ENCODE measurements around the gene NPPC.
A peak's percentile ranks its signal among the peaks of the same experiment; 100 is the strongest.
"Not testable (repeated sequence)": the region's sequence is repeated elsewhere in the genome, so short reads cannot be mapped to it uniquely, and the experiment has no call there.

NPPC gene

GRCh38 chr2:231926180-231926741 lies at the start of gene NPPC:
NPPC (minus strand) TSS chr2:231926396; CDS start chr2:231926249, 147 bp downstream.
- no peak for DNase-seq (ENCODE audit: low spot score)

GRCh38 chr2:231975001-231975400 lies 48.8 kb upstream of the NPPC start:
- DNase-seq (ENCODE audit: low spot score): no peak

DNA sequence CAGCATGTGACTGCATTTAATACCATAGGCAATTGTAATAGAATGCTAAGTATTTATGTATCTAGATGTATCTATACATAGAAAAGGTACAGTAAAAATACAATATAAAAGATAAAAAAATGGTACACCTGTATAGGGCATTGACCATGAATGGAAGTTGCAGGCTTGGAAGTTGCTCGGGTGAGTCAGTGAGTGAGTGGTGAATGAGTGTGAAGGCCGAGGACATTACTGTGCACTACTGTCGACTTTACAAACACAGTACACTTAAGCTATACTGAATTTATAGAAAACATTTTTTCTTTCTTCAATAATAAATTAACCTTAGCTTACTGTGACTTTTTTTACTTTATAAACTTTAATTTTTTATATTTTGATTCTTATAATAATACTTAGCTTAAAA lies 44.3 kb upstream of the NPPC start:
- peak; percentile 68 for DNase-seq (ENCODE audit: low spot score)

DNA sequence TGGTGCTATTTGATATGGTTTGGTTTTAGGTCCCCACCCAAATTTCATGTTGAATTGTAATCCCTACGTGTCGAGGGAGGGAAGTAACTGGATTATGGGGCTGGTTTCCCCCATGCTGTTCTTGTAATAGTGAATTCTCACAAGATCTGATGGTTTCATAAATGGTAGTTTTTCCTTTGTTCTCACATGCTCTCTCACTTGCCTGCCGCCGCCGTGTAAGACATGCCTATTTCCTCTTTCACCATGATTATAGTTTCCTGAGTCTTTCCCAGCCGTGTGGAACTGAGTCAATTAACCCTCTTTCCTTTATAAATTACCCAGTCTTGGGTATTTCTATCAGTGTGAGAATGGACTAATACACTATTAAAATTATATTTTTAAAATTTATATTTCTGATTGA lies 42.6 kb upstream of the NPPC start:
- DNase-seq (ENCODE audit: low spot score): no peak

- DNase-seq (ENCODE audit: low spot score): no peak
Measured at GRCh38 chr2:231966886-231967285, 40.7 kb upstream of the NPPC start.

DNA sequence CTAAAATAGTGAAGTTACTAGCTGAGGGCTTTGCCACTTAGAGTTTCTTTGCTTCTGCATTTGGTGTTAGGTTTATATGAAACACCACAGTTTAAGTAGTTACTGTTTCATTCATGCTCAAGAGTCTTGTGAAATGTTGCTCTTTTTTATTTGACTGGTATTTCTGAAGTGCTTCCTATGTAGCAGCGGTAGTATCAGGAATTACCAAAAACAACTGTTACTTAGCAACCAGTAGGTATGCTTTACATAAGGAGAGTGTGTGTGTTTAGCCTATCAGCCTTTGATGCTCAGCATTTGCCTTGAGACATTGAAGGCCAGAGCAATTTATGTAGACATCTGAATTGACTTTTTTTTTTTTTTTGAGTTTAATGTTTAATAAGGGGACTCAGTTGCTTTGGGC lies 38.9 kb upstream of the NPPC start:
- DNase-seq (ENCODE audit: low spot score): no peak

GRCh38 chr2:231961349-231962166 lies 35.4 kb upstream of the NPPC start, which contains the start of gene DIS3L2:
DIS3L2 (plus strand) TSS chr2:231961713; CDS start chr2:232014928, 53,215 bp downstream.
- peak; percentile 86 for DNase-seq (ENCODE audit: low spot score)

GRCh38 chr2:231960810-231961348 lies 34.7 kb upstream of the NPPC start:
- DNase-seq (ENCODE audit: low spot score): no peak

- no peak for DNase-seq (ENCODE audit: low spot score)
Measured at GRCh38 chr2:231957913-231958763, 31.9 kb upstream of the NPPC start.

DNA sequence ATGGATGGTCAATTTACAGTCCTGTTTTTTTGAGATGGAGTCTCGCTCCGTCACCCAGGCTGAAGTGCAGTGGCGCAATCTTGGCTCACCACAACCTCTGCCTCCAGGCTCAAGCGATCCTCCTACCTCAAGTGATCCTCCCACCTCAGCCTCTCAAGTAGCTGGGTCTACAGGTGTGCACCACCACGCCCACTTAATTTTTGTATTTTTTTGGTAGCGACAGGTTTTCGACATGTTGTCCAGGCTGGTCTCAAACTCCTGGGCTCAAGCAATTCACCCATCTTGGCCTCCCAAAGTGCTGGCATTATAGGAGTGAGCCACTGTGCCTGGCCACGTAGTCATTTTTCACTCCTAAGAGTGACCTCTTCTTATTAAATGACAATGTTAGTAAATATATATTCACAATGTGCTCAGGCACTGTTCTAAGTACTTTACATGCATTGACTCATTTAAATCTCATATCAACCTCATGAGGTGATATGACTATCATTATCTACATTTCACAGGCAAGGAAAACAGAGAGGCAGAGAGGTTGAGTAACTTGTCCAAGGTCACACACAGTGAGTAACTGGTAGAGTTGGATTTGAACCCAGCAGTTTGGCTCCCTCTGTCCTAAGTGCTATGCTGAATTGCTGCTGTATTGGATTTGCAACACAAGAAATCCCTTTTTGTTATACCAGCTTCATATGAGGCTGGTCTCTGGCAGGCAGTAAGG lies 29.7 kb upstream of the NPPC start:
- no peak for DNase-seq (ENCODE audit: low spot score)

DNA sequence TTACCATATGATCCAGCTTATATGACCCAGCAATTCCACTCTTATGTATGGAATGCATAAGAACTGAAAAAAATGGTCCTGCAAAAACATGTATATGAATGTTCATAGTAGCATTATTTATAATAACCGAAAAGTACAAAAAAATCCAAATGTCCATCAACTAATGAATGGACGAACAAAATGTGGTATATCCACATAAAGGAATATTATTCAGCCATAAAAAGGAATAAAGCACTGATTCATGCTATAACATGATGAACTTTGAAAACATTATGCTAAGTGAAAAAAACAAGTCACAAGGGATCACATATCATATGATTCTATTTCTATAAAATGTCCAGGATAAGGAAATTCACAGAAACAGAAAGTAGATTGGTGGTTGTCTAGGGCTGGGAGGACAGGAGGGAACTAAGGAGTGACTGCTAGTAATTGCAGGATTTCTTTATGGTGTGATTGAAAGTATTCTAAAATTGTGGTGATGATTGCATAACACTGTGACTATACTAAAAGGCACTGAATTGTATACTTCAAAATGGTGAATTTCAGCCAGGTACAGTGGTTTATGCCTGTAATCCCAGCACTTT lies 25.3 kb upstream of the NPPC start:
- no peak for DNase-seq (ENCODE audit: low spot score)

GRCh38 chr2:231947694-231948093 lies 21.5 kb upstream of the NPPC start:
- DNase-seq (ENCODE audit: low spot score): no peak

GRCh38 chr2:231947112-231947511 lies 20.9 kb upstream of the NPPC start:
- DNase-seq (ENCODE audit: low spot score): not testable (repeated sequence)

- DNase-seq (ENCODE audit: low spot score): no peak
Measured at GRCh38 chr2:231946241-231946814, 20.1 kb upstream of the NPPC start.

GRCh38 chr2:231942180-231942579 lies 16.0 kb upstream of the NPPC start:
- no peak for DNase-seq (ENCODE audit: low spot score)

GRCh38 chr2:231941673-231942072 lies 15.5 kb upstream of the NPPC start:
- DNase-seq (ENCODE audit: low spot score): no peak

GRCh38 chr2:231940795-231941194 lies 14.6 kb upstream of the NPPC start:
- DNase-seq (ENCODE audit: low spot score): no peak

DNA sequence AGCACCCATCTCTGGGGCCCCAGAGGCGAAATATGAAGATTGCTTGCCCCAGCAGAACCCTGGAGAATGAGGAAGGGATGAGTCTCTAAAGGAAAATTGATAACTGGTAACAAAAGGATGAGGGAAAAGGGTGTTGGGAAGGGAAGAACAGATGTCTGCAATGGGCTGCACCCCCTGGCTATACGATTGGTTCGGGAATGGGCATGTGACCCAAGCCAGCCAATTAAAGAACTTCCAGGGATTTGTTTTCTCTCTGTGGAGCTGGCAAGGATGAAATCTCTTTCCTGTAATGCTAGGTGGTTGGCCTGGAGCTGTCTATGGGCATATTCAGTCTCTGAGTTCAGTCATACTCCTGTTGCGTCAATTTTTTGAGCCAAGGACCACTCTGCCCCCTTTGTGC lies 12.8 kb upstream of the NPPC start:
- DNase-seq (ENCODE audit: low spot score): no peak

- no peak for DNase-seq (ENCODE audit: low spot score)
Measured at GRCh38 chr2:231937057-231937456, 10.9 kb upstream of the NPPC start.

- no peak for DNase-seq (ENCODE audit: low spot score)
Measured at GRCh38 chr2:231936491-231936890, 10.3 kb upstream of the NPPC start.

GRCh38 chr2:231935815-231936214 lies 9.6 kb upstream of the NPPC start:
- no peak for DNase-seq (ENCODE audit: low spot score)

Data from RKO (cell line).